ENCODE measurements around the gene TRIM39. TPM values are rescaled to one million over a fixed set of nuclear protein-coding genes. Genes with fewer than 3 reads are reported as not detected.

The TRIM39 gene
- total and polyA plus RNA-seq, 2 of the 13 experiments (the other 11 are each of a cell fraction or from before 2014, with no cell fraction given) = 7.7 to 14.6 TPM

DNA sequence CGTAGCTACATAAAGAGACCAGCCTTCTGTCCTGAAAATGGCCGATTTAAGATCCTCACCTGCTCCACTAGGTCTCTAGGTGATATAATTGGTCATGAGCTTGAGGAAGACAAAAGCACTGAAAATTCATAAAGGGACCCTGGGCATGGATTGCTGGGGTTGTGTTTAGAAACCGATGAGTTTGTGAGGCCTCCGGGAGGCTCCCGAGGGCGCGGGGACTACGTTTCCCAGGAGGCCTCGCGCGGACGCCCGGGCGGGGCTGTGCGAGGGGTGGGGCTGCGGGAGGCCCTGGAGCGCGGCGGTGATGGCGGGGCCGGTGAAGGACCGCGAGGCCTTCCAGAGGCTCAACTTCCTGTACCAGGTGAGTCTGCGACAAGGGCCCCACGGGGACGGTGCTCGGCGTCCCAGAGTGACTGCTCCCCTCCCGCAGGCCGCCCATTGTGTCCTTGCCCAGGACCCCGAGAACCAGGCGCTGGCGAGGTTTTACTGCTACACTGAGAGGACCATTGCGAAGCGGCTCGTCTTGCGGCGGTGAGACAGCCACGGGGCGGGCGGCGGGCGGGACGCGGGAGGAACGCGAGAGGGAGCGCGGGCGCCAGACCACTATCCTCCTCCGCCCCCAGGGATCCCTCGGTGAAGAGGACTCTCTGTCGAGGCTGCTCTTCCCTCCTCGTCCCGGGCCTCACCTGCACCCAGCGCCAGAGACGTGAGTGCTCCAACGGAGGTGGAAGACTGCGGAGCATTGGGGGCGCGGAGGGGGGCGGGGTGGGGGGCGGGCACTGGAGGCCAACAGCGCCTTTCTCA, 18.3 kb downstream of the TRIM39 start, which contains the start of gene RPP21 (continued):
- TF ChIP-seq, protein P1, sequence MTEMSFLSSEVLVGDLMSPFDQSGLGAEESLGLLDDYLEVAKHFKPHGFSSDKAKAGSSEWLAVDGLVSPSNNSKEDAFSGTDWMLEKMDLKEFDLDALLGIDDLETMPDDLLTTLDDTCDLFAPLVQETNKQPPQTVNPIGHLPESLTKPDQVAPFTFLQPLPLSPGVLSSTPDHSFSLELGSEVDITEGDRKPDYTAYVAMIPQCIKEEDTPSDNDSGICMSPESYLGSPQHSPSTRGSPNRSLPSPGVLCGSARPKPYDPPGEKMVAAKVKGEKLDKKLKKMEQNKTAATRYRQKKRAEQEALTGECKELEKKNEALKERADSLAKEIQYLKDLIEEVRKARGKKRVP (CRISPR knock-in tag; IDR thresholded peaks at IDR 0.05) = peak in 1 of 2 experiments; percentile 23; a peak in 1 of 4 replicates
- TF ChIP-seq MNT (IDR thresholded peaks at IDR 0.05) = no peak
- TF ChIP-seq TP53 (CRISPR knock-in tag; conservative IDR thresholded peaks at IDR 0.05) = 0 out of 2 replicates have a peak, but pooled peaks have one; percentile 70
- TF ChIP-seq NONO (IDR thresholded peaks at IDR 0.05) = no peak
- TF ChIP-seq NONO (CRISPR knock-in tag; conservative IDR thresholded peaks at IDR 0.05) = peak; percentile 87; the same call in 1 of the 2 replicates
- TF ChIP-seq HCFC1 (IDR thresholded peaks at IDR 0.05; ENCODE audit: low read depth, low read length) = peak; percentile 89
- TF ChIP-seq ATF5 (CRISPR knock-in tag; IDR thresholded peaks at IDR 0.05; ENCODE audit: low read depth) = no peak
- TF ChIP-seq GABPA (IDR thresholded peaks at IDR 0.05; ENCODE audit: low read depth, low read length) = peak; percentile 54
- peak; percentile 72 for TF ChIP-seq GABPA (CRISPR knock-in tag; IDR thresholded peaks at IDR 0.05; ENCODE audit: low read depth)
- peak; percentile 94 for TF ChIP-seq SRSF1 (optimal IDR thresholded peaks at IDR 0.05; ENCODE audit: low read depth, low read length)
- no peak for TF ChIP-seq PHB2 (IDR thresholded peaks at IDR 0.05; ENCODE audit: partially characterized antibody)
- TF ChIP-seq HMG20B (CRISPR knock-in tag; conservative IDR thresholded peaks at IDR 0.05) = peak; percentile 62
- TF ChIP-seq THAP7 (CRISPR knock-in tag; IDR thresholded peaks at IDR 0.05) = peak; percentile 44; the same call in 1 of the 2 replicates
- peak; percentile 80 for TF ChIP-seq SP5 (CRISPR knock-in tag; IDR thresholded peaks at IDR 0.05; ENCODE audit: borderline replicate concordance, low read depth)
- TF ChIP-seq ZUFSP (CRISPR knock-in tag; IDR thresholded peaks at IDR 0.05; ENCODE audit: borderline replicate concordance) = no peak
- peak; percentile 66 for TF ChIP-seq NCOA2 (CRISPR knock-in tag; IDR thresholded peaks at IDR 0.05)
- TF ChIP-seq KDM6A (CRISPR knock-in tag; IDR thresholded peaks at IDR 0.05; ENCODE audit: low read depth) = no peak
- TF ChIP-seq, protein P2, sequence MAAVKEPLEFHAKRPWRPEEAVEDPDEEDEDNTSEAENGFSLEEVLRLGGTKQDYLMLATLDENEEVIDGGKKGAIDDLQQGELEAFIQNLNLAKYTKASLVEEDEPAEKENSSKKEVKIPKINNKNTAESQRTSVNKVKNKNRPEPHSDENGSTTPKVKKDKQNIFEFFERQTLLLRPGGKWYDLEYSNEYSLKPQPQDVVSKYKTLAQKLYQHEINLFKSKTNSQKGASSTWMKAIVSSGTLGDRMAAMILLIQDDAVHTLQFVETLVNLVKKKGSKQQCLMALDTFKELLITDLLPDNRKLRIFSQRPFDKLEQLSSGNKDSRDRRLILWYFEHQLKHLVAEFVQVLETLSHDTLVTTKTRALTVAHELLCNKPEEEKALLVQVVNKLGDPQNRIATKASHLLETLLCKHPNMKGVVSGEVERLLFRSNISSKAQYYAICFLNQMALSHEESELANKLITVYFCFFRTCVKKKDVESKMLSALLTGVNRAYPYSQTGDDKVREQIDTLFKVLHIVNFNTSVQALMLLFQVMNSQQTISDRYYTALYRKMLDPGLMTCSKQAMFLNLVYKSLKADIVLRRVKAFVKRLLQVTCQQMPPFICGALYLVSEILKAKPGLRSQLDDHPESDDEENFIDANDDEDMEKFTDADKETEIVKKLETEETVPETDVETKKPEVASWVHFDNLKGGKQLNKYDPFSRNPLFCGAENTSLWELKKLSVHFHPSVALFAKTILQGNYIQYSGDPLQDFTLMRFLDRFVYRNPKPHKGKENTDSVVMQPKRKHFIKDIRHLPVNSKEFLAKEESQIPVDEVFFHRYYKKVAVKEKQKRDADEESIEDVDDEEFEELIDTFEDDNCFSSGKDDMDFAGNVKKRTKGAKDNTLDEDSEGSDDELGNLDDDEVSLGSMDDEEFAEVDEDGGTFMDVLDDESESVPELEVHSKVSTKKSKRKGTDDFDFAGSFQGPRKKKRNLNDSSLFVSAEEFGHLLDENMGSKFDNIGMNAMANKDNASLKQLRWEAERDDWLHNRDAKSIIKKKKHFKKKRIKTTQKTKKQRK (IDR thresholded peaks at IDR 0.05; ENCODE audit: low read length) = no peak
- TF ChIP-seq ZNF644 (CRISPR knock-in tag; IDR thresholded peaks at IDR 0.05; ENCODE audit: low read depth) = no peak; the same call in 1 of the 2 replicates
